Astrocyte of the spinal cord (primary cell): Measurements from ENCODE around the gene RHBDL3.

Experiments
- DNase-seq: peaks from one replicate; pipeline ENCODE4 v3.0.0; 2011; ENCODE audit warnings: low read depth, low spot score
- H3K4me3 ChIP-seq: 2 replicates; pipeline ENCODE4 v1.5.1; 2011; ENCODE audit warnings: low read depth, mild to moderate bottlenecking, low read length, moderate library complexity
- CTCF ChIP-seq: IDR thresholded peaks from 2 replicates; pipeline ENCODE4 v1.5.1; 2012; ENCODE audit warnings: low read depth, mild to moderate bottlenecking, low read length, inconsistent platforms
- in situ Hi-C: cut with HindIII; loops from 2 replicates; pipeline ENCODE4 v1.10.0; 2017; ENCODE audit warnings: low sequenced_read_pairs

Gene RHBDL3

DNA sequence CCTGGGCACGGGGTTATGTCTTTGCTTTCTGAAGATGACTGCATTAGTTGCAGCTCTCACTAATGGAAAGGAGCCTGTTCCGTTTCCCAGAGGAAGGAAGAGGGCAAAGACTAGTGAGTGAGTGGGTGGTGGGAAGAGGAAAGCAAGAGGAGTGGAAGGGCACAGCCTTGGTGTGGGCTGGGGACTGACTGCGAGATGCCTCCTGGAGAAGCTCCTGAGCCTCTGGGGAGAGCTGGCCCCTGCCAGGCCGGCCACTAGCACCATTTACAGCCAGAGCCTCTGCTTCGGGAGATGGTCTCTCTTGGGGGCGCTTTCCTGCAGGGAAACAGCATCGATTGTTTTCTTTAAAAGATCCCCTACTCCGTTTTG, 825 bp upstream of the RHBDL3 start:
- no peak for TF ChIP-seq CTCF
- no peak for DNase-seq
- no peak overlapping the region for H3K4me3 ChIP-seq
- in situ Hi-C loops: no loop called here

DNA sequence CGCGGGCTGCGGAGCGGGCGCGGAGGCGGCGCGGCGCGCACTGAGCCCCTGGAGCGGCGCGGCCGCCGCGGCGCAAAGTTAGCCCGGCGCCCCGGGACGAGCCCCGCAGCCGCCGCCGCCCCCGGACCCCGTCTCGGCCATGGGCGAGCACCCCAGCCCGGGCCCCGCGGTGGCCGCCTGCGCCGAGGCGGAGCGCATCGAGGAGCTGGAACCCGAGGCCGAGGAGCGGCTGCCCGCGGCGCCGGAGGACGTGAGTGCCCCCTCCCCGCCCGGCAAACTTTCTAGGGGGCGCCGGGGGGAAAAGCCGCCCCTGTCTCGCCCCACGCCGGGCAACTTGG, 388 bp downstream of the RHBDL3 start:
- in situ Hi-C loops: no loop called here

GRCh38 chr17:32266389-32267301, 1.0 kb downstream of the RHBDL3 start:
- no peak for TF ChIP-seq CTCF
- peak overlapping the region; percentile 25 for H3K4me3 ChIP-seq
- no peak for DNase-seq
- in situ Hi-C loops: no loop called here

More for the DNA sequence above, 388 bp downstream of the RHBDL3 start:
- no peak for DNase-seq
- no peak for TF ChIP-seq CTCF
- H3K4me3 ChIP-seq: peak overlapping the region; percentile 25

GRCh38 chr17:32267690-32268205, 2.1 kb downstream of the RHBDL3 start:
- DNase-seq: no peak
- in situ Hi-C loops: no loop called here
- TF ChIP-seq CTCF: no peak
- no peak overlapping the region for H3K4me3 ChIP-seq

- TF ChIP-seq CTCF: no peak
- in situ Hi-C loops: no loop called here
- DNase-seq: no peak
- no peak overlapping the region for H3K4me3 ChIP-seq
Observed at GRCh38 chr17:32268734-32269288, 3.2 kb downstream of the RHBDL3 start.

DNA sequence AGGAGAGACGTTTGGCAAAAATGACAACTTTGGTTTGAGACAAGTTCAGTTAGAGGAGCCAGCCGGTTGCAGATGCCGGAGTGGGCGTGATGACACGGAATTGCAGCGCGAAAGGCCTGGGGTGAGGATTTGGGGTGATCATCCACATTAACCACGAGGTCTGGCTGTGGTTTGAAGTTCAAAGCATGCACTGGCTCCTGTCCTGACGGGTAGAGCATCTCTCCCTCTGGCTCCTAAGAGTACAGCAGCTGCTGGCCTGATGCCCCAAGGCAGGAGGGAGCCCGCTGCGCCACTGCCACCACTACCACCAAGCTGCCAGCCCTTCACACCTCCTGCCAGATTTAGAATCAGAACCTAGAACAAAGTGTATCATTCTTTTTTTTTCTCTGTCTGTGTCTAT, 3.7 kb downstream of the RHBDL3 start:
- no peak for TF ChIP-seq CTCF
- no peak for DNase-seq
- in situ Hi-C loops: no loop called here
- H3K4me3 ChIP-seq: no peak overlapping the region
